GM12865 (cell line): ENCODE measurements around the gene TNFRSF1A.

ENCODE experiments used
- DNase-seq: peaks from one replicate; pipeline ENCODE4 v3.0.0; 2010; ENCODE audit warnings: low read depth
- H3K4me3 ChIP-seq: 2 replicates; pipeline ENCODE4 v1.5.1; 2011; ENCODE audit warnings: mild to moderate bottlenecking, low read depth, low read length, control low read depth
- CTCF ChIP-seq: IDR thresholded peaks from 2 replicates; pipeline ENCODE4 v1.5.1; 2011; ENCODE audit warnings: low read length, control low read depth, low read depth, inconsistent platforms; ENCODE audit not compliant: insufficient read depth; ENCODE audit errors: missing control alignments

Gene TNFRSF1A

DNA sequence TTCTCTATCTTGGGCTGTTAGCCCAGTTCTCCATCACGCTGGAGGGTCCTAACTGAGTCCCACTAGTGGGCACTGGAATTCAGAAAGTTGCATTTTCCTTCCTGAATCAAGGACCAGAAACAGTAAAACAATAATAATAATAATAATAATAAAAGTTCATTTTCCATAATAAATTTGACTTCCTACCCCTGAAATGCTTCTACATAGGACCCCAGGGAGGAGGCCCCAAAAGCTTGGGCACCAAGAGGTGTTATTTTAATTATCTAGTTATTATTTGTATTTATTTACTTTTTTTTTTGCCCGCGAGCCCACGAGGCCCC lies 21.1 kb upstream of the TNFRSF1A start:
- DNase-seq: no peak
- H3K4me3 ChIP-seq: peak overlapping the region; percentile 30
- TF ChIP-seq CTCF: no peak

- DNase-seq: no peak
- no peak overlapping the region for H3K4me3 ChIP-seq
- no peak for TF ChIP-seq CTCF
Observed at GRCh38 chr12:6362403-6362802, 20.5 kb upstream of the TNFRSF1A start.

- no peak for TF ChIP-seq CTCF
- H3K4me3 ChIP-seq: no peak overlapping the region
- DNase-seq: no peak
Observed at GRCh38 chr12:6361834-6362233, 20.0 kb upstream of the TNFRSF1A start.

- no peak for DNase-seq
- no peak overlapping the region for H3K4me3 ChIP-seq
- no peak for TF ChIP-seq CTCF
Observed at GRCh38 chr12:6360578-6361490, 19.0 kb upstream of the TNFRSF1A start.

DNA sequence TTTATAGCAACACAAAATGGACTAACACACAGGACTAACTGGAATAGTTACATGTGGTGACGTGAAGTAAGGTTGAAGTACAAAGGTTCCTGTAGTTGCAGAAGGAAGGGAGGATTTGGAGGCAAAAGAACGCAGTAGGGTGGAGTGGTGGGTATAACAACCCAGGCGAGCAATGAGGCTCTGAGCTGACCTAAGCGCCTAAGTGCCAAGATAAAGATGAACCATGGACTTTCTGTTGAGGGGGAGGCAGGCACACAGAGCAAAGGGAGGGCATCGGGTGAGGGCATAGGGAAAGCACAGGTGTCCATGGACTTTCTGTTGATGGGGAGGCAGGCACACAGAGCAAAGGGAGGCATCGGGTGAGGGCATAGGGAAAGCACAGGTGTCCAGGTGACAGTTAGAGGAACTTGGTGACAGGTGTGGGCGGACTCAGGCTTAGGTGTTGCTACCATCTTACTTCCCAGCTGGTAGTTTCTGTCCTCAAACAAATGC lies 18.2 kb upstream of the TNFRSF1A start:
- no peak overlapping the region for H3K4me3 ChIP-seq
- no peak for TF ChIP-seq CTCF
- no peak for DNase-seq

GRCh38 chr12:6358881-6359280 lies 17.0 kb upstream of the TNFRSF1A start:
- DNase-seq: no peak
- no peak for TF ChIP-seq CTCF

More at GRCh38 chr12:6358881-6359280, 17.0 kb upstream of the TNFRSF1A start:
- H3K4me3 ChIP-seq: no peak overlapping the region
